K562 (cell line): ENCODE data around the gene ADGRG1. TPM values are rescaled to one million over a fixed set of nuclear protein-coding genes. Genes with fewer than 3 reads are reported as not detected.

Source experiments
- ATF3 ChIP-seq, 2 experiments: fragments of 450-650 bp in 1 of 2; sonication (generic) in 1 of 2; formaldehyde crosslinking in 1 of 2; IDR thresholded peaks in 1 of 2; conservative IDR thresholded peaks in 1 of 2; 2 replicates each; pipeline versions ENCODE4 v1.6.1 to v1.8.1; 2016 to 2023; ENCODE audit warnings: mild to moderate bottlenecking in 2 of 2, moderate library complexity in 2 of 2, inconsistent platforms in 1 of 2, missing genetic modification reagents in 1 of 2
- BCOR ChIP-seq: fragments of 450-650 bp; IDR thresholded peaks from 2 replicates; pipeline ENCODE4 v1.6.1; 2016
- CHD4 ChIP-seq: fragments of 200-600 bp; sonication (generic); IDR thresholded peaks from 3 replicates; pipeline ENCODE4 v1.6.1; 2012; ENCODE audit warnings: low read depth, mild to moderate bottlenecking, mixed read lengths, low read length, inconsistent platforms; ENCODE audit not compliant: insufficient read depth, insufficient replicate concordance, poor library complexity, severe bottlenecking
- CREM ChIP-seq: IDR thresholded peaks from 2 replicates; pipeline ENCODE4 v1.6.1; 2014; ENCODE audit warnings: antibody characterized with exemption, low read depth
- DMBX1 ChIP-seq: fragments of 250-450 bp; sonication (Bioruptor Pico); IDR thresholded peaks from 2 replicates; pipeline ENCODE4 v1.8.0; 2022; ENCODE audit warnings: inconsistent platforms, mild to moderate bottlenecking, moderate library complexity, borderline replicate concordance
- E2F6 ChIP-seq, 2 experiments: IDR thresholded peaks; 2 replicates each; pipeline ENCODE4 v1.6.1; 2011; ENCODE audit warnings: borderline replicate concordance in 1 of 2, control low read depth in 1 of 2, low read depth in 1 of 2, low read length in 1 of 2, mild to moderate bottlenecking in 1 of 2, mixed read lengths in 1 of 2, moderate library complexity in 1 of 2; ENCODE audit not compliant: insufficient read depth in 1 of 2, insufficient read length in 1 of 2, poor library complexity in 1 of 2, severe bottlenecking in 1 of 2; ENCODE audit errors: extremely low read depth in 1 of 2
- ELK3 ChIP-seq: fragments of 450-650 bp; formaldehyde crosslinking; IDR thresholded peaks from 2 replicates; pipeline ENCODE4 v1.4.0; 2020; ENCODE audit warnings: mild to moderate bottlenecking
- HMG20B ChIP-seq: fragments of 250-450 bp; sonication (Bioruptor Pico); IDR thresholded peaks from 2 replicates; pipeline ENCODE4 v1.5.0; 2021; ENCODE audit warnings: mild to moderate bottlenecking
- KAT2B ChIP-seq: IDR thresholded peaks from one replicate; pipeline ENCODE4 v1.6.1; 2012; ENCODE audit warnings: low read depth, mild to moderate bottlenecking, control low read depth, inconsistent platforms, low read length, moderate library complexity
- NFIC ChIP-seq: fragments of 450-650 bp; IDR thresholded peaks from 2 replicates; pipeline ENCODE4 v1.6.1; 2017; ENCODE audit warnings: mild to moderate bottlenecking, inconsistent platforms
- NR1H2 ChIP-seq: sonication (generic); formaldehyde crosslinking; IDR thresholded peaks from 2 replicates; pipeline ENCODE4 v1.4.0; 2020; ENCODE audit warnings: mild to moderate bottlenecking, missing genetic modification reagents
- NR3C1 ChIP-seq: sonication (generic); formaldehyde crosslinking; IDR thresholded peaks from 2 replicates; pipeline ENCODE4 v1.8.1; 2022; ENCODE audit warnings: missing genetic modification reagents
- PHB2 ChIP-seq: fragments of 450-650 bp; IDR thresholded peaks from 2 replicates; pipeline ENCODE4 v1.6.1; 2017; ENCODE audit warnings: low read depth
- PRPF4 ChIP-seq: fragments of 200-400 bp; formaldehyde crosslinking; IDR thresholded peaks from one replicate; pipeline ENCODE4 v1.6.1; 2017; ENCODE audit warnings: low read length, low read depth, mild to moderate bottlenecking; ENCODE audit not compliant: insufficient read depth, poor library complexity, severe bottlenecking
- TEAD4 ChIP-seq, 2 experiments: sonication (generic) in 1 of 2; formaldehyde crosslinking in 1 of 2; IDR thresholded peaks; 2 replicates each; pipeline versions ENCODE4 v1.6.1 to v1.8.0; 2012 to 2022; ENCODE audit warnings: borderline replicate concordance in 1 of 2, inconsistent platforms in 1 of 2, low read length in 1 of 2, mild to moderate bottlenecking in 1 of 2, missing genetic modification reagents in 1 of 2
- YY1 ChIP-seq, 3 experiments: IDR thresholded peaks; 2 replicates each; pipeline ENCODE4 v1.6.1; 2011; ENCODE audit warnings: low read length in 2 of 3, mild to moderate bottlenecking in 2 of 3, moderate library complexity in 2 of 3, borderline replicate concordance in 1 of 3, control low read depth in 1 of 3, low read depth in 1 of 3; ENCODE audit not compliant: insufficient read depth in 3 of 3, insufficient replicate concordance in 2 of 3, control insufficient read depth in 1 of 3, insufficient read length in 1 of 3; ENCODE audit errors: extremely low read depth in 1 of 3
- ZNF134 ChIP-seq: fragments of 250-450 bp; sonication (Bioruptor Pico); conservative IDR thresholded peaks from 2 replicates; pipeline ENCODE4 v1.4.0; 2020
- ZNF224 ChIP-seq: sonication (generic); formaldehyde crosslinking; IDR thresholded peaks from 2 replicates; pipeline ENCODE4 v1.8.0; 2022; ENCODE audit warnings: mild to moderate bottlenecking, missing genetic modification reagents
- ZNF280B ChIP-seq: fragments of 250-450 bp; sonication (Bioruptor Pico); IDR thresholded peaks from 2 replicates; pipeline ENCODE4 v1.5.1; 2021; ENCODE audit warnings: mild to moderate bottlenecking
- ZNF347 ChIP-seq: fragments of 450-650 bp; formaldehyde crosslinking; IDR thresholded peaks from 2 replicates; pipeline ENCODE4 v1.4.0; 2020; ENCODE audit warnings: low read depth, mild to moderate bottlenecking, moderate library complexity
- polyA plus RNA-seq, 8 experiments: library from polyadenylated mRNA; depleted of rRNA in 4 of 8; stranded (reverse) in 5 of 8; unstranded in 3 of 8; fragments of >200 nt; fragmentation: Nextera tagmentation in 2 of 8; fragmentation: Illumina TruSeq in 1 of 8; extraction: Ambion mirVana in 2 of 8; extraction: Trizol in 1 of 8; gene quantifications; 2 replicates each; pipeline versions ENCODE4 v1.2.1 to v1.2.3, GENCODE V29; 2011 to 2014; ENCODE audit warnings: inconsistent platforms in 1 of 8, missing spikeins in 1 of 8
- total RNA-seq, 7 experiments: library from RNA; depleted of rRNA in 6 of 7; stranded (reverse); fragments of >200 nt in 6 of 7; fragmentation: Illumina TruSeq in 2 of 7; extraction: Trizol in 2 of 7; gene quantifications; 2 replicates each; pipeline versions ENCODE4 v1.2.1 to v1.2.3, GENCODE V29; 2011 to 2021; ENCODE audit warnings: low replicate concordance in 1 of 7

Gene ADGRG1
- total and polyA plus RNA-seq, 9 of the 15 experiments (the other 6 are each of a cell fraction or from before 2014, with no cell fraction given): 0.04 to 0.31 (median 0.16) TPM; not detected in 6

- TF ChIP-seq PRPF4 (no peak), ZNF224 (no peak), DMBX1 (no peak), NFIC (no peak), PHB2 (no peak), ATF3 (IDR thresholded peaks at IDR 0.05) (peak; percentile 48; the same call in 1 of the 2 replicates), ATF3 (CRISPR knock-in tag; conservative IDR thresholded peaks at IDR 0.05) (no peak; the same call in 1 of the 2 replicates), NR1H2 (CRISPR knock-in tag) (no peak), ELK3 (no peak), E2F6 (IDR thresholded peaks at IDR 0.05; ENCODE audit: borderline replicate concordance in 1 of 2, extremely low read depth in 1 of 2, insufficient read depth in 1 of 2, insufficient read length in 1 of 2, low read depth in 1 of 2, low read length in 1 of 2, poor library complexity in 1 of 2, severe bottlenecking in 1 of 2) (no peak), ZNF280B (CRISPR knock-in tag) (no peak), HMG20B (CRISPR knock-in tag) (no peak), BCOR (no peak), TEAD4 (IDR thresholded peaks at IDR 0.05; ENCODE audit: low read length) (peak; percentile 53; the same call in 1 of the 2 replicates), TEAD4 (CRISPR knock-in tag; IDR thresholded peaks at IDR 0.05; ENCODE audit: borderline replicate concordance) (no peak), CHD4 (no peak), CREM (peak; percentile 53), YY1 (IDR thresholded peaks at IDR 0.05; ENCODE audit: borderline replicate concordance in 1 of 3, control insufficient read depth in 1 of 3, extremely low read depth in 1 of 3, insufficient read depth in 3 of 3, insufficient read length in 1 of 3, insufficient replicate concordance in 2 of 3, low read depth in 1 of 3, low read length in 2 of 3) (peak in 1 of 3 experiments; percentile 31), ZNF134 (CRISPR knock-in tag) (no peak), NR3C1 (CRISPR knock-in tag) (no peak), KAT2B (no peak), ZNF347 (no peak)
Observed at GRCh38 chr16:57591086-57591869, 37.2 kb upstream of the ADGRG1 start (continued).
